ENCODE data around the gene BACH2. TPM values are rescaled to one million over a fixed set of nuclear protein-coding genes. Genes with fewer than 3 reads are reported as not detected.
"Not testable (repeated sequence)": the region's sequence is repeated elsewhere in the genome, so short reads cannot be mapped to it uniquely, and the experiment has no call there.

BACH2 gene
- total and polyA plus RNA-seq, 2 experiments from 2014 or later = 1.6 to 5.7 TPM

DNA sequence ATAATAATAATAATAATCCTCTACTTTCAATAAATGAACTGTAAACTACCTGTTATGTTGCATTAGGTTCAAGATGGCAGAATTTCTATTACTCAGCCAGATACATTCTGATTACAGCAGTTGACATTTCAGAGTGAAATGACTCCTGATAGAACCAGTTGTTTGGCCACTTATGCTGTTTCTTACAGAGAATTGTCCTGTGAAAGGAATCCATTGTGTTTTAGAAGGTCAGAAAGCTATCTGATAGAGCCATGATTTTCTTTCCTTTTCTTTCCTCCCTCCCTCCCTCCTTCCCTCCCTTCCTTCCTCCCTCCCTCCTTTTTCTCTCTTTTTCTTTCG is 385.8 kb downstream of the BACH2 start:
- Histone ChIP-seq H3K4me3 (no peak overlapping the region), H4K20me1 (replicated peaks; ENCODE audit: insufficient read depth) (no peaks in the 10 kb centered on the region), H3K27me3 (ENCODE audit: insufficient read depth) (no peaks in the 10 kb centered on the region), H2AFZ (peak overlapping the region; percentile 86), H3K36me3 (ENCODE audit: insufficient read depth) (no peaks in the 10 kb centered on the region), H3K79me2 (replicated peaks; ENCODE audit: insufficient read depth) (no peaks in the 10 kb centered on the region), H3K9me2 (ENCODE audit: insufficient read depth) (no peaks in the 10 kb centered on the region), H3K4me1 (ENCODE audit: insufficient read depth) (peaks cover 10% of the 10 kb centered on the region), H3K4me2 (no peak overlapping the region), H3K27ac (ENCODE audit: low read depth) (no peak overlapping the region), H3F3A (replicated peaks; ENCODE audit: low read depth) (no peaks in the 10 kb centered on the region)
- TF ChIP-seq EZH2 (IDR thresholded peaks at IDR 0.05; ENCODE audit: low read depth, unreplicated experiment) (no peak), ZNF114 (CRISPR knock-in tag; IDR thresholded peaks at IDR 0.05) (no peak), CREB1 (CRISPR knock-in tag; IDR thresholded peaks at IDR 0.05; ENCODE audit: low read depth) (no peak), POLR2AphosphoS5 (IDR thresholded peaks at IDR 0.05; ENCODE audit: low read depth) (no peak), NANOG (IDR thresholded peaks at IDR 0.05; ENCODE audit: borderline replicate concordance) (no peak), JUNB (IDR thresholded peaks at IDR 0.05; ENCODE audit: unreplicated experiment) (no peak)
- TF ChIP-seq, protein P1, sequence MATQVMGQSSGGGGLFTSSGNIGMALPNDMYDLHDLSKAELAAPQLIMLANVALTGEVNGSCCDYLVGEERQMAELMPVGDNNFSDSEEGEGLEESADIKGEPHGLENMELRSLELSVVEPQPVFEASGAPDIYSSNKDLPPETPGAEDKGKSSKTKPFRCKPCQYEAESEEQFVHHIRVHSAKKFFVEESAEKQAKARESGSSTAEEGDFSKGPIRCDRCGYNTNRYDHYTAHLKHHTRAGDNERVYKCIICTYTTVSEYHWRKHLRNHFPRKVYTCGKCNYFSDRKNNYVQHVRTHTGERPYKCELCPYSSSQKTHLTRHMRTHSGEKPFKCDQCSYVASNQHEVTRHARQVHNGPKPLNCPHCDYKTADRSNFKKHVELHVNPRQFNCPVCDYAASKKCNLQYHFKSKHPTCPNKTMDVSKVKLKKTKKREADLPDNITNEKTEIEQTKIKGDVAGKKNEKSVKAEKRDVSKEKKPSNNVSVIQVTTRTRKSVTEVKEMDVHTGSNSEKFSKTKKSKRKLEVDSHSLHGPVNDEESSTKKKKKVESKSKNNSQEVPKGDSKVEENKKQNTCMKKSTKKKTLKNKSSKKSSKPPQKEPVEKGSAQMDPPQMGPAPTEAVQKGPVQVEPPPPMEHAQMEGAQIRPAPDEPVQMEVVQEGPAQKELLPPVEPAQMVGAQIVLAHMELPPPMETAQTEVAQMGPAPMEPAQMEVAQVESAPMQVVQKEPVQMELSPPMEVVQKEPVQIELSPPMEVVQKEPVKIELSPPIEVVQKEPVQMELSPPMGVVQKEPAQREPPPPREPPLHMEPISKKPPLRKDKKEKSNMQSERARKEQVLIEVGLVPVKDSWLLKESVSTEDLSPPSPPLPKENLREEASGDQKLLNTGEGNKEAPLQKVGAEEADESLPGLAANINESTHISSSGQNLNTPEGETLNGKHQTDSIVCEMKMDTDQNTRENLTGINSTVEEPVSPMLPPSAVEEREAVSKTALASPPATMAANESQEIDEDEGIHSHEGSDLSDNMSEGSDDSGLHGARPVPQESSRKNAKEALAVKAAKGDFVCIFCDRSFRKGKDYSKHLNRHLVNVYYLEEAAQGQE (IDR thresholded peaks at IDR 0.05; ENCODE audit: unreplicated experiment) = no peak
- TF ChIP-seq, protein P2, sequence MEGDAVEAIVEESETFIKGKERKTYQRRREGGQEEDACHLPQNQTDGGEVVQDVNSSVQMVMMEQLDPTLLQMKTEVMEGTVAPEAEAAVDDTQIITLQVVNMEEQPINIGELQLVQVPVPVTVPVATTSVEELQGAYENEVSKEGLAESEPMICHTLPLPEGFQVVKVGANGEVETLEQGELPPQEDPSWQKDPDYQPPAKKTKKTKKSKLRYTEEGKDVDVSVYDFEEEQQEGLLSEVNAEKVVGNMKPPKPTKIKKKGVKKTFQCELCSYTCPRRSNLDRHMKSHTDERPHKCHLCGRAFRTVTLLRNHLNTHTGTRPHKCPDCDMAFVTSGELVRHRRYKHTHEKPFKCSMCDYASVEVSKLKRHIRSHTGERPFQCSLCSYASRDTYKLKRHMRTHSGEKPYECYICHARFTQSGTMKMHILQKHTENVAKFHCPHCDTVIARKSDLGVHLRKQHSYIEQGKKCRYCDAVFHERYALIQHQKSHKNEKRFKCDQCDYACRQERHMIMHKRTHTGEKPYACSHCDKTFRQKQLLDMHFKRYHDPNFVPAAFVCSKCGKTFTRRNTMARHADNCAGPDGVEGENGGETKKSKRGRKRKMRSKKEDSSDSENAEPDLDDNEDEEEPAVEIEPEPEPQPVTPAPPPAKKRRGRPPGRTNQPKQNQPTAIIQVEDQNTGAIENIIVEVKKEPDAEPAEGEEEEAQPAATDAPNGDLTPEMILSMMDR (conservative IDR thresholded peaks at IDR 0.05; ENCODE audit: low read depth in 2 of 2) = no peak
- TF ChIP-seq, protein P3, sequence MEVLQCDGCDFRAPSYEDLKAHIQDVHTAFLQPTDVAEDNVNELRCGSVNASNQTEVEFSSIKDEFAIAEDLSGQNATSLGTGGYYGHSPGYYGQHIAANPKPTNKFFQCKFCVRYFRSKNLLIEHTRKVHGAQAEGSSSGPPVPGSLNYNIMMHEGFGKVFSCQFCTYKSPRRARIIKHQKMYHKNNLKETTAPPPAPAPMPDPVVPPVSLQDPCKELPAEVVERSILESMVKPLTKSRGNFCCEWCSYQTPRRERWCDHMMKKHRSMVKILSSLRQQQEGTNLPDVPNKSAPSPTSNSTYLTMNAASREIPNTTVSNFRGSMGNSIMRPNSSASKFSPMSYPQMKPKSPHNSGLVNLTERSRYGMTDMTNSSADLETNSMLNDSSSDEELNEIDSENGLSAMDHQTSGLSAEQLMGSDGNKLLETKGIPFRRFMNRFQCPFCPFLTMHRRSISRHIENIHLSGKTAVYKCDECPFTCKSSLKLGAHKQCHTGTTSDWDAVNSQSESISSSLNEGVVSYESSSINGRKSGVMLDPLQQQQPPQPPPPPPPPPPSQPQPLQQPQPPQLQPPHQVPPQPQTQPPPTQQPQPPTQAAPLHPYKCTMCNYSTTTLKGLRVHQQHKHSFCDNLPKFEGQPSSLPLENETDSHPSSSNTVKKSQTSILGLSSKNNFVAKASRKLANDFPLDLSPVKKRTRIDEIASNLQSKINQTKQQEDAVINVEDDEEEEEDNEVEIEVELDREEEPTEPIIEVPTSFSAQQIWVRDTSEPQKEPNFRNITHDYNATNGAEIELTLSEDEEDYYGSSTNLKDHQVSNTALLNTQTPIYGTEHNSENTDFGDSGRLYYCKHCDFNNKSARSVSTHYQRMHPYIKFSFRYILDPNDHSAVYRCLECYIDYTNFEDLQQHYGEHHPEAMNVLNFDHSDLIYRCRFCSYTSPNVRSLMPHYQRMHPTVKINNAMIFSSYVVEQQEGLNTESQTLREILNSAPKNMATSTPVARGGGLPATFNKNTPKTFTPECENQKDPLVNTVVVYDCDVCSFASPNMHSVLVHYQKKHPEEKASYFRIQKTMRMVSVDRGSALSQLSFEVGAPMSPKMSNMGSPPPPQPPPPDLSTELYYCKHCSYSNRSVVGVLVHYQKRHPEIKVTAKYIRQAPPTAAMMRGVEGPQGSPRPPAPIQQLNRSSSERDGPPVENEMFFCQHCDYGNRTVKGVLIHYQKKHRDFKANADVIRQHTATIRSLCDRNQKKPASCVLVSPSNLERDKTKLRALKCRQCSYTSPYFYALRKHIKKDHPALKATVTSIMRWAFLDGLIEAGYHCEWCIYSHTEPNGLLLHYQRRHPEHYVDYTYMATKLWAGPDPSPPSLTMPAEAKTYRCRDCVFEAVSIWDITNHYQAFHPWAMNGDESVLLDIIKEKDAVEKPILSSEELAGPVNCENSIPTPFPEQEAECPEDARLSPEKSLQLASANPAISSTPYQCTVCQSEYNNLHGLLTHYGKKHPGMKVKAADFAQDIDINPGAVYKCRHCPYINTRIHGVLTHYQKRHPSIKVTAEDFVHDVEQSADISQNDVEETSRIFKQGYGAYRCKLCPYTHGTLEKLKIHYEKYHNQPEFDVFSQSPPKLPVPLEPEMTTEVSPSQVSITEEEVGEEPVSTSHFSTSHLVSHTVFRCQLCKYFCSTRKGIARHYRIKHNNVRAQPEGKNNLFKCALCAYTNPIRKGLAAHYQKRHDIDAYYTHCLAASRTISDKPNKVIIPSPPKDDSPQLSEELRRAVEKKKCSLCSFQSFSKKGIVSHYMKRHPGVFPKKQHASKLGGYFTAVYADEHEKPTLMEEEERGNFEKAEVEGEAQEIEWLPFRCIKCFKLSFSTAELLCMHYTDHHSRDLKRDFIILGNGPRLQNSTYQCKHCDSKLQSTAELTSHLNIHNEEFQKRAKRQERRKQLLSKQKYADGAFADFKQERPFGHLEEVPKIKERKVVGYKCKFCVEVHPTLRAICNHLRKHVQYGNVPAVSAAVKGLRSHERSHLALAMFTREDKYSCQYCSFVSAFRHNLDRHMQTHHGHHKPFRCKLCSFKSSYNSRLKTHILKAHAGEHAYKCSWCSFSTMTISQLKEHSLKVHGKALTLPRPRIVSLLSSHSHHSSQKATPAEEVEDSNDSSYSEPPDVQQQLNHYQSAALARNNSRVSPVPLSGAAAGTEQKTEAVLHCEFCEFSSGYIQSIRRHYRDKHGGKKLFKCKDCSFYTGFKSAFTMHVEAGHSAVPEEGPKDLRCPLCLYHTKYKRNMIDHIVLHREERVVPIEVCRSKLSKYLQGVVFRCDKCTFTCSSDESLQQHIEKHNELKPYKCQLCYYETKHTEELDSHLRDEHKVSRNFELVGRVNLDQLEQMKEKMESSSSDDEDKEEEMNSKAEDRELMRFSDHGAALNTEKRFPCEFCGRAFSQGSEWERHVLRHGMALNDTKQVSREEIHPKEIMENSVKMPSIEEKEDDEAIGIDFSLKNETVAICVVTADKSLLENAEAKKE (CRISPR knock-in tag; IDR thresholded peaks at IDR 0.05) = no peak
- Mint-ChIP-seq H3K4me1 (peaks cover 11% of the 10 kb centered on the region; the same call in 2 of the 3 replicates), H3K27me3 (ENCODE audit: insufficient read depth, low read depth, poor library complexity) (peaks cover 5% of the 10 kb centered on the region), H3K36me3 (ENCODE audit: low read depth) (no peaks in the 10 kb centered on the region), H3K27ac (no peak overlapping the region; the same call in 1 of the 2 replicates), H3K4me3 (no peak overlapping the region), H3K9me3 (no peaks in the 10 kb centered on the region)
- DNase-seq (ENCODE audit: low spot score) (no peak), ATAC-seq (no peak)

DNA sequence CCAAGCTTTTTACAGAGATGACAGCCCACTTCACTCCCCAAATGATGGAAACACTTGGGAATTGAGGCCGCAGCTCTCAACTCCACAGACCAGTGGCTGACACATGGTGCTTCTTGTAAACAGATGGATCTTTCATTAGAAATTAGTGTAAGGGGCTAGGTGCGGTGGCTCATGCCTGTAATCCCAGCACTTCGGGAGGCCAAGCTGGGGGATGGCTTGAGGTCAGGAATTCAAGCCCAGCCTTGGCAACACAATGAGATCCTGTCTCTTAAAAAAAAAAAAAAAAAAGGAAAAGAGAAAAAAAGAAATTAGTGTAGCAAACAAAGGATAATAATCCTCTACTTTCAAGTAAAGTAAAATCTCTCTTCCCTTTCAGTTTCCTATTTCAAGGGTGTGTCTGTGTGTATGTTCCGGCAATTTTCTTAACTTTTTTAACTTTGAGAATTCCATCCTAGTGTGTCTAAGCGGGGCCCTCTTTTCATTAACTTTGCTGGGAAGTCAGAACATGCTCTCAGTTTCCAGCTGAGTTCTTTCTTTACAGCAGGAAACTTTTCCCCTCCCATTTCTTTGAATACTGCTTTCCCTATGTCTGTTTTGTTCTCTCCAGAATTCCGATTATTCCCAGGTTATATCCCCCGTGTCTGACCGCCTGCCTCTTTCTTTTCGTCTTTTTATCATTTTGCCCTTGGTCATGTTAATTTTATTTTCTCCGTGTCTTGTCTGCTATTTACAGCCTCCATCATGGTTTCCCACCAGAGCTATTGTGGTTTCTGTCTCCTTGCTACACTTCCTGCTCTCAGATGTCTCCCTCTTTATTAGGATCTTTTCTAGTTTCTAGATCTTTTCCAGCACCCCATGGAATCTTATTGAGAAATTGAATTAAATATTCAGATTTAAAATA is 386.4 kb downstream of the BACH2 start:
- not testable (repeated sequence) for H3K9me3 Mint-ChIP-seq; H3K4me1 ChIP-seq (ENCODE audit: insufficient read depth); H3K27me3 ChIP-seq (ENCODE audit: insufficient read depth); H3K79me2 ChIP-seq (replicated peaks; ENCODE audit: insufficient read depth); DNase-seq (ENCODE audit: low spot score); H4K20me1 ChIP-seq (replicated peaks; ENCODE audit: insufficient read depth); H3K36me3 ChIP-seq (ENCODE audit: insufficient read depth); H3K4me3 ChIP-seq; H3K4me3 Mint-ChIP-seq; H3K9me2 ChIP-seq (ENCODE audit: insufficient read depth); H3F3A ChIP-seq (replicated peaks; ENCODE audit: low read depth); H3K36me3 Mint-ChIP-seq (ENCODE audit: low read depth); H3K27me3 Mint-ChIP-seq (ENCODE audit: insufficient read depth, low read depth, poor library complexity); H3K4me2 ChIP-seq
- Mint-ChIP-seq H3K27ac (peak overlapping the region; percentile 65), H3K4me1 (peaks cover 11% of the 10 kb centered on the region; the same call in 2 of the 3 replicates)
- peak; percentile 41; the same call in 1 of the 3 replicates for ATAC-seq
- peak overlapping the region; percentile 70 for H3K27ac ChIP-seq (ENCODE audit: low read depth)
- 0 out of 2 replicates have a peak overlapping the region, but pooled peaks have one; percentile 44 for H2AFZ ChIP-seq

All from GM23338 (cell line).